PC-3 (cell line): ENCODE measurements around the gene ZNF287.

ENCODE experiments used
- CTCF ChIP-seq: fragments of 300-600 bp; sonication (generic); conservative IDR thresholded peaks from 2 replicates; pipeline ENCODE4 v1.5.1; 2017; ENCODE audit warnings: antibody characterized with exemption, low read depth, mild to moderate bottlenecking, low read length
- EZH2 ChIP-seq: fragments of 300-600 bp; sonication (generic); IDR thresholded peaks from one replicate; pipeline ENCODE4 v1.6.1; 2017; ENCODE audit warnings: antibody characterized with exemption, mild to moderate bottlenecking, low read length; ENCODE audit not compliant: unreplicated experiment
- EZH2phosphoT487 ChIP-seq: fragments of 300-600 bp; sonication (generic); IDR thresholded peaks from 2 replicates; pipeline ENCODE4 v1.6.1; 2018; ENCODE audit warnings: mild to moderate bottlenecking, antibody characterized with exemption, low read length, borderline replicate concordance

- no peak for TF ChIP-seq CTCF
- no peak for TF ChIP-seq EZH2phosphoT487
- TF ChIP-seq EZH2: no peak
Observed at GRCh38 chr17:16551878-16552636, 16.9 kb downstream of the ZNF287 start.
